GM19463 (cell line): ENCODE measurements around the gene IKZF4.
A peak's percentile ranks its signal among the peaks of the same experiment; 100 is the strongest.
"Not testable (repeated sequence)": the region's sequence is repeated elsewhere in the genome, so short reads cannot be mapped to it uniquely, and the experiment has no call there.

Source experiments
- ATAC-seq: cut with Tn5 transposase; IDR thresholded peaks from one replicate; pipeline ENCODE4 v1.9.1; 2021; ENCODE audit warnings: mild to moderate bottlenecking, moderate library complexity; ENCODE audit not compliant: unreplicated experiment

IKZF4 gene

GRCh38 chr12:56020423-56021184, at the start of gene IKZF4:
TSS of gene IKZF4 (plus strand) at chr12:56021043. CDS start at chr12:56021494, 451 bp downstream.
- ATAC-seq, result no peak

GRCh38 chr12:55972042-55972441, 48.8 kb upstream of the IKZF4 start:
- no peak for ATAC-seq

- no peak for ATAC-seq
These were observed 48.4 kb upstream of the IKZF4 start for GRCh38 chr12:55972456-55972855.

- no peak for ATAC-seq
These were observed 47.8 kb upstream of the IKZF4 start for GRCh38 chr12:55972911-55973598.

- peak; percentile 88 for ATAC-seq
These were observed 47.1 kb upstream of the IKZF4 start, which contains the start of gene RAB5B for GRCh38 chr12:55973599-55974307. TSS of gene RAB5B (plus strand) at chr12:55974078. CDS start at chr12:55986961, 12,883 bp downstream.

- ATAC-seq, result no peak
These were observed 46.5 kb upstream of the IKZF4 start for GRCh38 chr12:55974308-55974730.

- ATAC-seq, result no peak
These were observed 42.5 kb upstream of the IKZF4 start for GRCh38 chr12:55978393-55978792.

GRCh38 chr12:55979069-55979468, 41.8 kb upstream of the IKZF4 start:
- no peak for ATAC-seq

- ATAC-seq, result not testable (repeated sequence)
These were observed 39.0 kb upstream of the IKZF4 start for GRCh38 chr12:55981882-55982281.

GRCh38 chr12:55982319-55982936, 38.4 kb upstream of the IKZF4 start:
- peak; percentile 81 for ATAC-seq

GRCh38 chr12:55983232-55983842, 37.5 kb upstream of the IKZF4 start:
- no peak for ATAC-seq

GRCh38 chr12:55984861-55985260, 36.0 kb upstream of the IKZF4 start:
- ATAC-seq, result no peak

GRCh38 chr12:55985341-55985740, 35.5 kb upstream of the IKZF4 start:
- no peak for ATAC-seq

- ATAC-seq, result not testable (repeated sequence)
These were observed 34.9 kb upstream of the IKZF4 start for GRCh38 chr12:55985976-55986375.

- ATAC-seq, result no peak
These were observed 29.7 kb upstream of the IKZF4 start for GRCh38 chr12:55991110-55991509.

- no peak for ATAC-seq
These were observed 27.5 kb upstream of the IKZF4 start for GRCh38 chr12:55993230-55993853.

GRCh38 chr12:55995366-55995765, 25.5 kb upstream of the IKZF4 start:
- ATAC-seq, result no peak

GRCh38 chr12:55996201-55996714, 24.6 kb upstream of the IKZF4 start:
- no peak for ATAC-seq

- ATAC-seq, result peak; percentile 100
These were observed 23.9 kb upstream of the IKZF4 start, which contains the start of gene SUOX for GRCh38 chr12:55996715-55997534. TSS of gene SUOX (plus strand) at chr12:55997276. CDS start at chr12:56002222, 4,946 bp downstream.
